NCI-H2171 (cell line): ENCODE measurements around the gene TSNAXIP1.
"Not testable (repeated sequence)": the region's sequence is repeated elsewhere in the genome, so short reads cannot be mapped to it uniquely, and the experiment has no call there.

ENCODE experiments used
- DNase-seq: peaks from one replicate; lab custom pipeline; 2025; lab: John Stamatoyannopoulos, UW

Gene TSNAXIP1

GRCh38 chr16:67834242-67834614, 27.5 kb downstream of the TSNAXIP1 start:
- DNase-seq = no peak

DNA sequence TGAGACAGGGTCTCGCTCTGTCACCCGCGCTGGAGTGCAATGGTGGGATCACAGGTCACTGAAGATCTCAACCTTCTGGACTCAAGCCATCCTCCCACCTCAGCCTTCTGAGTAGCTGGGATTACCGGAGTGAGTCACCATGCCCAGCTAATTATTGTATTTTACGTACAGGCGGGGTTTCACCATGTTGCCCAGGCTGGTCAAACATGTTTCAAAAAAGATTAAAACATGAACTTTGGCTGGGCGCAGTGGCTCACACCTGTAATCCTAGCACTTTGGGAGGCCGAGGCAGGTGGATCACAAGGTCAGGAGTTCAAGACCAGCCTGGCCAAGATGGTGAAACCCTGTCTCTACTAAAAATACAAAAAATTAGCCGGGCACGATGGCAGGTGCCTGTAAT, 30.5 kb downstream of the TSNAXIP1 start:
- not testable (repeated sequence) for DNase-seq

DNA sequence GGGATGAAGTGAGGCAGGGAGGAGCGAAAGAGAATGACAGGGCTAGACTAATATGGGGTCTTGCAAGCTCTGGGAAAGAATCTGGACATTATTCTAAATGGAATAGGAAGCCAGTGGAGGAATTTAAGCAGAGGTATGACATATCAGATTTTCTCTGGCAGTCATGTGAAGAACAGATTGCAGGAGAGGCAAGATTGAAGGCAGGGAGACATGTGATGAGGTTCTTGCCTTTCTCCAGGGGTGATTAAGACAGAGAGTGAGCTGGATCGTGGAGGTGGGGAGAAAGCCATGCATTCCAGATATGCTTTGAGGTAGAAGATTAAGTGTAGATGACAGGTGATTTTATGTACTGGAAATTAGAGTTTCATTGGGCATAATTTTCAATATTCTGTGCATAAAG, 31.1 kb downstream of the TSNAXIP1 start:
- no peak for DNase-seq

DNA sequence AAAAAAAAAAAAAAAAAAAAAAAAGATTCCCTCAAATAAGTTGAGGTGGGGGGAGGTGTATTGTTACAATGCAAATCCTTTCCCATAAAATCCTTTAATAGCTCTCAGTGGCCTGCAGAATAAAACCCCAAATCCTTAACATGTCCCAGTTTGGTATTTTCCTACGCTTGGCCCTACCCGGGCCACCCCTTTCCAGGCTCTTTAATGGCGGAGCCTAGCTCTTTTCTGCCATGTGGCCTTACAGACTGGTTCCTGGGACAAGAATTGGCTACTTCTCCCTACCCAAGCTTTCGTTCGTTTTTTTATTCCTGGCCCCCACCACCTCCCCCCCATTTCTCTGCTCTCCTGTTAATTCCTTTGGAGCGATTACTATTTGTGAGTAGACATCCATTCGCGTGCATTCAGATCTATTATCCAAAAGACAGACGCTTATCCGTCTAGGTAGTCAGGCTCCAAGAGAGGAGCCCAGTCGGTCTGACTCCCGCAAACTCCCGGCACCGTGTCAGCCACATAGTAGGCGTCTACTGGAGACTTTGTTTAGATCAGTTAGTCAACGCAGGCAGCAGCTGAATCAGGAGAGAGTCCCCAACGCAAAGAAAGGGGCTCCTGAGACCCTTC, 34.6 kb downstream of the TSNAXIP1 start:
- no peak for DNase-seq

DNA sequence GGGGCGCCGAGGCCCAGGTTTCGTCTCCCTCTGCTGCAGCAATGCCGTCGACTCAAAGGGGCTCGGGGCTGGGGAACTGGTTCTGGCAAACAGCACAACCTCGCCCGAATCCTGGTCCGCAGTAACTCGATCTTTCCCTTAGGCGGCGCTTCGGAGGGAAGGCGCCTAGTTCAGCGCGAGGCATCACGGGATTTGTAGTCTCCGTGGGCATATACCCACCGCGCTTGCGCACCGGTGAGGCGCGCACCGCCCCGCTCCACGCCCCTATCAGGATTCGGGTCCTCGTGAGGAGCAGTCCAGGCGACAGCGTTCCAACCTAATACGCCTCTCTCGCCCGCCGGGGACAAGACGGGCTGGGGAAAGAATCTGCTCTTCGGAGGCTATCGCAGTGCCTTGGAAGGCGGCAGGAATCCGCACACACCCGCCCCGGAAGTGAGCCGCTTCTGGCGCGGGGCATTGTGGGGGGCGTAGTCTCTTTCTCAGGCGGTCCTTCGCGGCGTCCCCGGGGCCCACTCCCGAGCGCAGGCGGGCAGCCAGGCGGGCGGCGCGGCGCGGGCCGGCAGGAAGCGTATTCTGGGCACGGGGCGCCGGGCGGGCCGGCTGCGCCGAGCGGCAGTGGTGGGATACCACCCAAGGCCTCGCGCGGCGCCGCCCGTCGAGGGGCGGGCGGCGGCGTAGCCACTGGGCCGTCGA, 35.3 kb downstream of the TSNAXIP1 start, which contains the start of gene THAP11:
Gene THAP11, plus strand, starts transcription at position 505 of the 693 bp plus-strand sequence. CDS start 235 bp downstream, outside the sequence.
- peak; percentile 94 for DNase-seq

GRCh38 chr16:67842509-67843342, 36.0 kb downstream of the TSNAXIP1 start:
- peak; percentile 55 for DNase-seq

DNA sequence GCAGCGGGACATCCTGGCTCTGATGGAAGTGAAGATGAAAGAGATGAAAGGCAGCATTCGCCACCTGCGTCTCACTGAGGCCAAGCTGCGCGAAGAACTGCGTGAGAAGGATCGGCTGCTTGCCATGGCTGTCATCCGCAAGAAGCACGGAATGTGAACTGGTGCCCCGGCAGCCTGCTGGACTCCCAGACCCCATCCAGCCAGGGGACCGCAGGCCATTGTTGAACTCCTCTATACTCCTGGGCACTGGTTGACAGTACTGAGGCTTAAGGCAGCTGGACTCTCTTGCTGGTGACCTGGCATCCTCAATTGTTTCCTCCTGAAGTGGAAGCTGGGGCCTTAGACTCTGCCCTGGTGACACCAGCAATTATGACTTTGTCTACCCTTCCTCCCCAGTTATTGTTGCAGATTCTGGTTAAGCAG, 36.7 kb downstream of the TSNAXIP1 start:
- no peak for DNase-seq

DNA sequence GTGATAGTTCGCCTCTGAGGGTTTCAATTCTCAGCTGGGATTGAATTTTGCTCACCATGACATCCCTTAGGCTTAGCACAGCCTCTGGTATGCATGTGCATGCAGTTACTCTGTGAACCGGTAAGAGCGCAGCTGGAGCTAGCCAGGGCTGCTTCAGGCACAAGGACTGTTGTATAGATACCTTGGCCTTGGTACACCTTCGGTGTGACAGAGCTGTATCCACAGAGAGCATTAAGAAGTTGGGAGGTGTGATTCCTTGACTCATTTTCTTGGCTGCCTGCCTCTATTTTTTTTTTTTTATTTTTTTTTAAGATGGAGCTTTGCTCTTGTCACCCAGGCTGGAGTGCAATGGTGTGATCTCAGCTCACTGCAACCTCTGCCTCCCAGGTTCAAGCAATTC, 37.8 kb downstream of the TSNAXIP1 start:
- DNase-seq = no peak

- no peak for DNase-seq
Observed at GRCh38 chr16:67845291-67846062, 38.8 kb downstream of the TSNAXIP1 start.

- no peak for DNase-seq
Observed at GRCh38 chr16:67846063-67846319, 39.3 kb downstream of the TSNAXIP1 start.

DNA sequence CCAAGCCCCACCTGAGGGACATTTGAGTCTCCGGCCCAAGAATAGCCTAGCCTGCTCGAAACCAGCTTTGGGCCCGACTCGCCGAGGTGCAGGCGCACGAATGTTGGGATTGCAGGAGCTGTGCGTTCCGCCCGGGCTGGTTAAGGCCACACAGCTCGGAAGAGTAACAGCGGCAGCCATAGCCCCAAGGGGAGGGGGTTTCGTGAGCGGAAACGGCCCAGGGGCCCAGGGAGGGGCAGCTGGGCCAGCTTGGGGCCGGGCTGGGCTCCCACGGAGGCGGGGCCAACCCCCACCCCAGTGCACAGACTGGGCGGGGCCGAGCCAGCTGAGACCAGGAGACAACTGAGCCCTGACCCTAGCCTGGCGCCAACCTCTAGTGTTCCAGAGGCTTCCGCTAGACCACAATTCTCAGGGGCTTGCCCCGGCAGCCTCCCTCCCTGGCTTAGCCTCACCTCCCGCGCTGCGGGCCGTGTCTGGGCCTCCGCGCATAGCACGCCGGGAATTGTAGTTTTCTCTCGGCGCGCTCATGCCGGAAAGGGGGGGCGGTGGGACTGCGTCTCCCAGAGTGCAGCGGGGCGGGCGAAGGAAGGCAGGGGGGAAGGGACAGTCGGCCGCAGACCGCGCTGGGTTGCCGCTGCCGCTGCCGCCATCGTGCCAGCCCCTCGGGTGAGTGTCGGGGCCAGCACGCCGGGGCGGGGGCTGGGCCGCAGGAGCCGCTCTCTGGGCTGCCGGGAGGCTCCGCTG, 39.8 kb downstream of the TSNAXIP1 start, which contains the start of gene NUTF2:
Gene NUTF2, plus strand, starts transcription at position 614 of the 744 bp plus-strand sequence. CDS start 18,198 bp downstream, outside the sequence.
- DNase-seq = peak; percentile 96

- peak; percentile 74 for DNase-seq
Observed at GRCh38 chr16:67847064-67847861, 40.6 kb downstream of the TSNAXIP1 start, which contains the start of gene CENPT. CENPT (minus strand) TSS chr16:67847693; CDS start chr16:67833859, 13,834 bp downstream.

DNA sequence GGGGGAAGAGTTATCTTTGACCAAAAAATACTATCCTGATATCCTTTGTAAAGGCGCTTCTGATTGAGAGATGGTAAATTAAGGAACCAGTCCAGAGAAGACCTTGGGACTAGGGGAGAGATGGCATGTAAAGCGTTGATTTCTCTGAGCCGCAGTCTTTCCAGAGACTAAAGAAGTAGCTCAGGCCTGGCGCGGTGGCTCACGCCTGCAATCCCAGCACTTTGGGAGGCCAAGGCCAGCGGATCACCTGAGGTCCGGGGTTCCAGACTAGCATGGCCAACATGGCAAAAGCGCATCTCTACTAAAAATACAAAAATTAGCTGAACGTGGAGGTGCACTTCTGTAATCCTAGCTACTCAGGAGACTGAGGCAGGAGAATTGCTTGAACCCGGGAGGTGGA, 41.4 kb downstream of the TSNAXIP1 start:
- no peak for DNase-seq

DNA sequence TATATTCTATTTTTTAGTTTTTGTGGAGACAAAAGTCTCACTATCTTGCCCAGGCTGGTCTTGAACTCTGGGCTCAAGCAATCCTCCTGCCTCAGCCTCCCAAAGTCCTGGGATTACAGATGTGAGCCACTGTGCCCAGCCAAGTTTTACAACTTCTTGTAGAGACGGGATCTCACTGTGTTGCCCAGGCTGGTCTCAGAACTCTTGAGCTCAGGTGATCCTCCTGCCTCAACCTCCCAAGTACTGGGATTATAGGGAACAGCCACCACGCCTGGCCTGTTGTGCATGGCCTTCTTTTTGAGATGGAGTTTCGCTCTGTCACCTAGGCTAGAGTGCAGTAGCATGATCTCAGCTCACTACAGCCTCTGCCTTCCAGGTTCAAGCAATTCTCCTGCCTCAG, 47.0 kb downstream of the TSNAXIP1 start:
- no peak for DNase-seq

DNA sequence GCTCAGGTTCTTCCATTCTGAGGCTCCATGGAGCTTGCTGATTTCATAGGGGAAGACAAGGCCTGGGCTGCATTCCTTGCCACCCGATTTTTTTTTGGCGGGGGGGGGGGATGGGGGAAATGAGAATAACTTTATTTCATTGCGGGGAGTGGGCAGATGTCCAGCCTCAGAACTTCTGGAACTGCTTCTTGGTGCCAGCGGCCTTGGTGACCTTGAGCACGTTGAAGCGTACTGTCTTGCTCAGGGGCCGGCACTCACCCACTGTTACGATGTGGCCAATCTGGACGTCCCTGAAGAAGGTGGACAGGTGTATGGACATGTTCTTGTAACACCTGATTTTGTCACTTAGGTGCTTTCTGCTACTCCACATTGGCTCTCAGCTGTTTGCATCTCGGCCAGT, 49.1 kb downstream of the TSNAXIP1 start:
- no peak for DNase-seq

DNA sequence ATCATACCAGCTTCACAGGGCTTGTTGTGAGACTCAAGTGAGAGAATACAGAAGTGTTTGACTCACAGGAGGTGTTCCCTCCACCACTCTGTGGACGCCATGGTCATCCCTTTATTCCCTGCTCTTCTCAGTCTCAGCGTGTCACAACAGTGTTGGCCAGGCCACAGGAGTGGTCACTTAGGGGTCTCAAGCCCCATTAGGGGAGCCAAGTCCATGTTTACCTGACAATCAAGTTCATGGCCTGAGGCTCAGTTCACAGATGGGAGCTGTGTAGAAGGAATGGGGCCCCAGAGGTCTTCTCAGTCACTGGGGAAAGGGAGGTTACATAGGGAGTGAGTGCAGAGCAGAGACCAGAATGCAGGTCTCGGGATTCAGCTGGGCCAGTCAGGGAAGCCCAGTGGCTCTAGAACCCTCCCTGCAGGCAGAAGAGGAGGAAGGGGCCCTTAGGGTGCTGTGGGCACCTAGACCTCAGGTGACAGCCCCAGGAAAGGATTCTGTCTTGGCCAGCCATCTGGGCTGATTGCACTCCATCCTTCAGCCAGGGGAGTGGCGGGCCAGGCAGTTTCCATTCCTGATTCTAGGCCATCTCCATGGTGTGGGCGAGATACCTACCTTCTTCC, 50.3 kb downstream of the TSNAXIP1 start:
- no peak for DNase-seq

DNA sequence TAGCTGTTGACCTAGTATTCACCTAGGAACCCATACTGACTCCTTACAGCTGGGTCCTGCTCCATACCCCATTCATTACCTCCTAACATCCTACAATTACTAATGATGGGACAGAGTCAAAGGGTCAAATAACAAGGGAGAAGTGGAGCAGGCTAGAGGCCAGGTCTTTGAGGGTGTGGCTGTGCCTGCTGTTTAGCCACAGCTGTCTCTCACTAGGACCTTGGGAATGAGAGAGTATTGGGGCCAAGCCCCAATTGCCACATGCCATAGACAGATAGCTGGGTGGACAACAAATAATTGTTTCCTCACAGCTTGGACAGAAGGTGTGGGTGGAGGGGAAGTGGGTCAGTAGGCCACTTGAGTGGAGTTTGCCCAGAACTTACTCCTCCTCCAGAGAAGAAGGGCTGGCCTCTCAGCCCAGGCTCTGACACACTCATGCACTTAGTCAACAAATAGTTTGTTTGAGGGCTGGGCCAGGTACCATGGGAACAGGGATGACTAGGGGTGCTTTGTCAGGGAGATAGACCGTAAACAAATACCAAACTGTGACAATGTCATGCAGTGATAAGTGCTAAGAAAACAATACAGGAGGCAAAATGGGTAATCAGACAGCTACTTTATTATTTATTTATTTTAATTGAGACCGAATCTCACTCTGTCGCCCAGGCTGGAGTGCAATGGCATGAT, 51.0 kb downstream of the TSNAXIP1 start:
- DNase-seq = no peak

GRCh38 chr16:67858500-67858899, 51.8 kb downstream of the TSNAXIP1 start:
- no peak for DNase-seq

GRCh38 chr16:67860589-67861398, 54.1 kb downstream of the TSNAXIP1 start:
- no peak for DNase-seq
